Tibial nerve (tissue), 3 donors: Measurements from ENCODE around the gene NFIB.

ENCODE experiments used
- CTCF ChIP-seq, 5 experiments: fragments of 200-600 bp in 3 of 5; fragments of 450-650 bp in 2 of 5; sonication (generic) in 3 of 5; IDR thresholded peaks; one replicate each; pipeline ENCODE4 v1.5.1; 2016 to 2019; ENCODE audit warnings: antibody characterized with exemption in 5 of 5, mild to moderate bottlenecking in 3 of 5, moderate library complexity in 2 of 5
- POLR2A ChIP-seq, 2 donors: fragments of 450-650 bp; IDR thresholded peaks; one replicate each; pipeline ENCODE4 v1.6.1; 2017; ENCODE audit warnings: antibody characterized with exemption in 2 of 2, mild to moderate bottlenecking in 2 of 2, moderate library complexity in 2 of 2

- TF ChIP-seq POLR2A (IDR thresholded peaks at IDR 0.05) (no peak), CTCF (IDR thresholded peaks at IDR 0.05) (no peak)
Observed at GRCh38 chr9:14219850-14220249, 94.1 kb downstream of the NFIB start.
